Heart right ventricle (tissue), 16 donors: Measurements from ENCODE around the gene SNX4. TPM values are rescaled to one million over a fixed set of nuclear protein-coding genes. Genes with fewer than 3 reads are reported as not detected.

Experiments used
- ATAC-seq, 8 donors: fragments of 200-7000 bp; cut with Tn5 transposase; one replicate each; pipeline ENCODE4 v1.9.1; 2020; ENCODE audit warnings: mild to moderate bottlenecking in 8 of 8, moderate library complexity in 8 of 8, moderate number of reproducible peaks in 1 of 8
- DNase-seq, 2 donors: peaks; one replicate each; pipeline ENCODE4 v3.0.0-alpha.2; 2020
- H3K27ac ChIP-seq, 10 donors: fragments of 200-600 bp; sonication (generic) in 2 of 10; one replicate each; pipeline versions ENCODE4 v1.5.0 to v1.8.0; 2020 to 2022; ENCODE audit warnings: mild to moderate bottlenecking in 3 of 10
- H3K27me3 ChIP-seq, 7 donors: fragments of 200-600 bp; one replicate each; pipeline ENCODE4 v1.8.0; 2021 to 2022; ENCODE audit warnings: mild to moderate bottlenecking in 2 of 7
- H3K36me3 ChIP-seq, 9 donors: fragments of 200-600 bp; sonication (generic) in 1 of 9; one replicate each; pipeline versions ENCODE4 v1.5.0 to v1.8.0; 2020 to 2022; ENCODE audit warnings: mild to moderate bottlenecking in 2 of 9
- H3K4me1 ChIP-seq, 9 donors: fragments of 200-600 bp; sonication (generic) in 1 of 9; one replicate each; pipeline versions ENCODE4 v1.5.0 to v1.8.0; 2020 to 2022; ENCODE audit warnings: mild to moderate bottlenecking in 4 of 9
- H3K4me3 ChIP-seq, 10 donors: fragments of 200-600 bp; sonication (generic) in 2 of 10; one replicate each; pipeline versions ENCODE4 v1.5.0 to v1.8.0; 2020 to 2022; ENCODE audit warnings: mild to moderate bottlenecking in 7 of 10, moderate library complexity in 2 of 10
- H3K9me3 ChIP-seq, 11 donors: fragments of 200-600 bp in 10 of 11; sonication (generic) in 2 of 11; one replicate each; pipeline versions ENCODE4 v1.5.0 to v1.8.0; 2013 to 2022; ENCODE audit warnings: mild to moderate bottlenecking in 2 of 11, control low read depth in 1 of 11, moderate library complexity in 1 of 11
- CTCF ChIP-seq, 9 donors: fragments of 200-600 bp; sonication (generic) in 2 of 9; IDR thresholded peaks; one replicate each; pipeline versions ENCODE4 v1.5.0 to v1.8.0; 2021 to 2022; ENCODE audit warnings: antibody characterized with exemption in 9 of 9, mild to moderate bottlenecking in 5 of 9, moderate library complexity in 1 of 9
- WGBS, 2 donors: extraction: QIAGEN DNeasy Blood & Tissue Kit; methylation state at CpG; one replicate each; pipeline ENCODE4 v1.1.7; 2013; ENCODE audit warnings: inconsistent platforms in 1 of 2; 5-methylcytosine and 5-hydroxymethylcytosine counted together
- intact Hi-C, 10 donors: fragments of 100-400 bp; cut with DNase I; formaldehyde crosslinking; loops; one replicate each; pipeline versions ENCODE4 v1.11.1 to v1.14.2; 2022
- polyA plus RNA-seq, 2 donors: library from polyadenylated mRNA; stranded (reverse); fragments of 200-250 nt; gene quantifications; one replicate each; pipeline ENCODE4 v1.2.3, GENCODE V29; 2013
- total RNA-seq, 10 donors: library from RNA; stranded (reverse); fragmentation: NEBNext Ultra II Directional in 3 of 10; extraction: Animal tissue kit (Norgen Biotek cat#: 25700) in 3 of 10; gene quantifications; one replicate each; pipeline versions ENCODE4 v1.2.1 to v1.2.4, GENCODE V29; 2021 to 2023
- donor health status: Arrhythmogenic right ventricular cardiomyopathy.
- donor health status: ischemic (EF 13 %, LVEDD 7.1; RV severe dilation, severe dysfunction).
- donor health status: healthy with polysubstance abuse.
- donor health status: DM: no; HTN: yes; CAD: no.
- donor health status: DM: no; HTN: no; CAD: no.
- donor health status: ischemic (EF 25% LVEDD 6.9; RV normal size, moderate dysfunction).
- donor health status: ischemic (EF 25% LVEDD 5.7; RV mildly dilated, moderate dysfunction).
- donor health status: healthy.
- donor health status: DM: yes; HTN: yes; CAD: no.
- donor health status: Ischemic cardiomyopathy.
- donor health status: ischemic (EF 35%, LVEDD 5.7; RV mildly dilated, moderate dysfunction).
- donor health status: nonischemic (EF 11% LVEDD 7.7; RV severe dilation, severe dysfunction).
- donor health status: DM: yes; HTN: yes; CAD: no.
- donor health status: PGD.
- donor health status: ischemic (EF 29% LVEDD 5.4; RV normal size, mild dysfunction).
- donor health status: nonischemic (EF 23%, LVEDD 6.1; RV moderate dilation, normal function).

Gene SNX4
- total and polyA plus RNA-seq, 12 donors = 15.4 to 25.1 (median 18.8) TPM

GRCh38 chr3:125442506-125442905, 77.5 kb downstream of the SNX4 start:
- peaks cover 0 to 55% (median 23%) of the 10 kb centered on the region in 9 donors for H3K36me3 ChIP-seq
- TF ChIP-seq CTCF (IDR thresholded peaks at IDR 0.05) = no peak
- DNase-seq (no peak), ATAC-seq (no peak)
- no peak overlapping the region for H3K27ac ChIP-seq
- H3K4me3 ChIP-seq = no peak overlapping the region
- H3K9me3 ChIP-seq = peaks cover 0 to 26% (median 16%) of the 10 kb centered on the region in 11 donors
- intact Hi-C loops = no loop called here
- 100% methylated on average over 1 of the region's 1 CpG for WGBS, 2 donors
- no peaks in the 10 kb centered on the region for H3K27me3 ChIP-seq
- H3K4me1 ChIP-seq = peaks cover 0 to 4% (median 0%) of the 10 kb centered on the region in 9 donors

DNA sequence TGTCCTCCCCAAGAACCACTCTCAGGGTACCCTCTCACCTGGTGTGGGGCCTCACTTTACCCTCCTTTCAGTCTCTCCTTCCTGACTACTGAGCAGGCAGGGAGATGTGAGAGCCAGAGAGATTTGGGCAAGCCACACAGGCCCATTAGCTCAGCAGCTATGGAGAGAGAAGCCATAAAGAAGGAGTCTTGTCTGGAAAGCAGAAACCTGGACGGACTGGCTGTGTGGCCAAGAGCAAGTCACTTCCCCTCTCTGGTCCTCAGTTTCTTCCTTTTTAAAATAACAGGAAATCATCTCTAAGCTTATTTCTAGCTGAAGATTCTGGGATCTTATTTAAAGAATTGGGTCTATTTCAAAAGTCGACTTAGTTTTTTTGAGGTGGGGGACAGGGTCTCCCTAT, 79.0 kb downstream of the SNX4 start:
- Histone ChIP-seq H3K27me3 (no peaks in the 10 kb centered on the region), H3K4me1 (peaks cover 0 to 4% (median 0%) of the 10 kb centered on the region in 9 donors), H3K36me3 (peaks cover 0 to 39% (median 11%) of the 10 kb centered on the region in 9 donors), H3K9me3 (peaks cover 0 to 26% (median 16%) of the 10 kb centered on the region in 11 donors), H3K4me3 (no peak overlapping the region), H3K27ac (no peak overlapping the region)
- intact Hi-C loops = no loop called here
- DNase-seq (no peak), ATAC-seq (no peak)
- WGBS, 2 donors = 90 to 93% methylated on average over 2 of the region's 2 CpGs
- TF ChIP-seq CTCF (IDR thresholded peaks at IDR 0.05) = no peak

- Histone ChIP-seq H3K36me3 (peaks cover 0 to 35% (median 7%) of the 10 kb centered on the region in 9 donors), H3K9me3 (peaks cover 0 to 26% (median 16%) of the 10 kb centered on the region in 11 donors), H3K27me3 (no peaks in the 10 kb centered on the region), H3K4me3 (no peak overlapping the region), H3K27ac (no peak overlapping the region), H3K4me1 (peaks cover 0 to 4% (median 0%) of the 10 kb centered on the region in 9 donors)
- ATAC-seq = peak in 1 of 8 donors; percentile 63
- 75 to 80% methylated on average over 3 of the region's 3 CpGs for WGBS, 2 donors
- no peak for TF ChIP-seq CTCF (IDR thresholded peaks at IDR 0.05)
- no peak for DNase-seq
- intact Hi-C loops = no loop called here
Measured at GRCh38 chr3:125440559-125440955, 79.4 kb downstream of the SNX4 start.

- ATAC-seq = peak in 7 of 8 donors; percentile 34 to 69 (median 62)
- Histone ChIP-seq H3K36me3 (peaks cover 0 to 9% (median 0%) of the 10 kb centered on the region in 9 donors), H3K4me3 (no peak overlapping the region), H3K9me3 (peaks cover 0 to 15% (median 7%) of the 10 kb centered on the region in 11 donors), H3K27ac (no peak overlapping the region), H3K4me1 (no peaks in the 10 kb centered on the region), H3K27me3 (no peaks in the 10 kb centered on the region)
- peak in 8 of 9 donors; percentile 92 to 98 (median 96) for TF ChIP-seq CTCF (IDR thresholded peaks at IDR 0.05)
- intact Hi-C loops = loop anchor here (1.0 to 10.0 kb wide), 12 partner anchors 243 to 513 kb away; partner anchors contain the start of gene MUC13 (in 1 of the 10)
- 55 to 56% methylated on average over 9 of the region's 9 CpGs for WGBS, 2 donors
- peak; percentile 29 to 44 for DNase-seq
Measured at GRCh38 chr3:125437631-125438435, 82.2 kb downstream of the SNX4 start.
